Measurements from ENCODE around the gene SKIL.

GRCh38 chr3:170436697-170437096 is 79.2 kb downstream of the SKIL start:
- TF ChIP-seq POLR2AphosphoS5 (IDR thresholded peaks at IDR 0.05; ENCODE audit: borderline replicate concordance, low read depth, low read length) (no peak), EZH2 (IDR thresholded peaks at IDR 0.05) (no peak)

All from SK-N-MC (cell line).